ENCODE data around the gene UBB. TPM values are rescaled to one million over a fixed set of nuclear protein-coding genes. Genes with fewer than 3 reads are reported as not detected.

Gene UBB
- total and polyA plus RNA-seq, 9 of the 15 experiments (the other 6 are each of a cell fraction or from before 2014, with no cell fraction given): 1,069 to 4,143 (median 1,696) TPM

- no peak for TF ChIP-seq CEBPZ (IDR thresholded peaks at IDR 0.05; ENCODE audit: borderline replicate concordance, low read depth, low read length)
These were observed 39.0 kb downstream of the UBB start (continued) for GRCh38 chr17:16419929-16420271.

- no peak for ATAC-seq
- Histone ChIP-seq H3K4me3 (no peak overlapping the region), H3K79me2 (ENCODE audit: control insufficient read depth, insufficient read depth, low read length) (peaks cover 30% of the 10 kb centered on the region), H3K27ac (ENCODE audit: extremely low read depth, low read depth, low read length) (no peak overlapping the region), H3K4me1 (replicated peaks in 1 of 2; ENCODE audit: control insufficient read depth in 2 of 2, insufficient read depth in 2 of 2, low read length in 2 of 2) (peaks cover 23 to 36% of the 10 kb centered on the region in 2 experiments), H3K36me3 (ENCODE audit: control insufficient read depth, insufficient read depth, low read length) (peaks cover 70% of the 10 kb centered on the region; the same call in 2 of the 3 replicates), H4K20me1 (replicated peaks; ENCODE audit: control insufficient read depth, insufficient read depth, low read length) (no peaks in the 10 kb centered on the region), H2AFZ (ENCODE audit: low read depth, low read length) (no peak overlapping the region), H3K9ac (ENCODE audit: insufficient read depth in 1 of 2, low read depth in 2 of 2, low read length in 2 of 2) (peak overlapping the region in 1 of 2 experiments; percentile 64; a peak in 2 of 4 replicates), H3K9me1 (ENCODE audit: control insufficient read depth, insufficient read depth, low read length) (peaks cover 4% of the 10 kb centered on the region), H3K4me2 (ENCODE audit: insufficient read depth, low read length) (no peak overlapping the region), H3K27me3 (ENCODE audit: control insufficient read depth in 2 of 2, insufficient read depth in 2 of 2, low read length in 2 of 2) (no peaks in the 10 kb centered on the region), H3K9me3 (replicated peaks; ENCODE audit: control insufficient read depth, insufficient read depth, low read depth, low read length) (no peaks in the 10 kb centered on the region)
- WGBS (ENCODE audit: insufficient coverage, low coverage, missing lambda C conversion rate): 94% methylated on average over 5 of the region's 7 CpGs
- no peak for FAIRE-seq
- no TSS peak for BruUV-seq (replicated peaks)
- TF ChIP-seq JUN (IDR thresholded peaks at IDR 0.05; ENCODE audit: borderline replicate concordance, low read depth, low read length) (no peak), JUN (CRISPR knock-in tag; IDR thresholded peaks at IDR 0.05; ENCODE audit: borderline replicate concordance) (no peak), MAFF (IDR thresholded peaks at IDR 0.05; ENCODE audit: low read length) (no peak), ZNF277 (CRISPR knock-in tag; IDR thresholded peaks at IDR 0.05; ENCODE audit: borderline replicate concordance) (no peak), PHTF2 (CRISPR knock-in tag; IDR thresholded peaks at IDR 0.05) (no peak), TAL1 (IDR thresholded peaks at IDR 0.05) (no peak), HIVEP1 (CRISPR knock-in tag; IDR thresholded peaks at IDR 0.05) (no peak), NR4A1 (CRISPR knock-in tag; IDR thresholded peaks at IDR 0.05) (no peak), NR4A1 (tag; IDR thresholded peaks at IDR 0.05) (no peak), KLF6 (CRISPR knock-in tag; IDR thresholded peaks at IDR 0.05; ENCODE audit: borderline replicate concordance) (no peak), CHD4 (IDR thresholded peaks at IDR 0.05; ENCODE audit: insufficient read depth, insufficient replicate concordance, low read depth, low read length, poor library complexity, severe bottlenecking) (no peak), RBBP5 (IDR thresholded peaks at IDR 0.05; ENCODE audit: borderline replicate concordance, insufficient read depth, low read length, poor library complexity, severe bottlenecking) (no peak), ZNF445 (CRISPR knock-in tag; IDR thresholded peaks at IDR 0.05; ENCODE audit: low read depth) (no peak), HMG20B (CRISPR knock-in tag; IDR thresholded peaks at IDR 0.05) (no peak), EGR1 (conservative IDR thresholded peaks at IDR 0.05) (no peak), NBN (IDR thresholded peaks at IDR 0.05; ENCODE audit: low read depth) (no peak), ZNF644 (tag; IDR thresholded peaks at IDR 0.05; ENCODE audit: low read depth) (no peak)
- in situ Hi-C loops (cut with MboI): no loop called here
- intact Hi-C loops (cut with micrococcal nuclease): no loop called here
- ChIA-PET CTCF (ENCODE audit: low intra/inter-chr PET ratio) (interaction anchor here (0.6 to 0.7 kb wide), 2 partner anchors 8 to 234 kb away, joined by 3 to 4 read pairs; no protein-coding TSS in a partner anchor), POLR2A (interaction anchor here (0.6 to 1.3 kb wide), 5 partner anchors 11 to 54 kb away, joined by 3 to 6 read pairs (median 3); no protein-coding TSS in a partner anchor)
- DNase-seq (ENCODE audit: extremely low read depth in 1 of 4, low spot score in 3 of 4): no peak
These were observed 41.5 kb downstream of the UBB start for GRCh38 chr17:16422416-16422815.

All from K562 (cell line).